Thoracic aorta (tissue), 2 donors: ENCODE results near the gene ATAD3A. TPM values are rescaled to one million over a fixed set of nuclear protein-coding genes. Genes with fewer than 3 reads are reported as not detected.
"Not testable (repeated sequence)": the region's sequence is repeated elsewhere in the genome, so short reads cannot be mapped to it uniquely, and the experiment has no call there.

Experiments used
- ATAC-seq: fragments of 150-250 bp; one replicate; pipeline ENCODE4 v1.8.0; 2017; ENCODE audit warnings: low read depth; ENCODE audit not compliant: insufficient number of reproducible peaks, low FRiP score
- DNase-seq: peaks from one replicate; pipeline ENCODE4 v3.0.0-alpha.2; 2020; ENCODE audit warnings: low spot score
- H3K27ac ChIP-seq, 2 donors: fragments of 200-600 bp; sonication (generic); 1 replicate in 1 of 2; 2 replicates in 1 of 2; pipeline ENCODE4 v1.5.1; 2016; ENCODE audit warnings: mild to moderate bottlenecking in 2 of 2, moderate library complexity in 2 of 2
- H3K27me3 ChIP-seq: fragments of 200-600 bp; sonication (generic); replicated peaks from 2 replicates; pipeline ENCODE4 v1.6.0; 2016; ENCODE audit warnings: mild to moderate bottlenecking; ENCODE audit not compliant: insufficient read depth
- H3K36me3 ChIP-seq: fragments of 200-600 bp; sonication (generic); one replicate; pipeline ENCODE4 v1.5.1; 2016
- H3K4me1 ChIP-seq, 2 donors: fragments of 200-600 bp; sonication (generic); 1 replicate in 1 of 2; 2 replicates in 1 of 2; pipeline versions ENCODE4 v1.5.1 to v1.6.0; 2016; ENCODE audit warnings: low read depth in 2 of 2, mild to moderate bottlenecking in 1 of 2; ENCODE audit not compliant: control insufficient read depth in 1 of 2
- H3K4me3 ChIP-seq: fragments of 200-600 bp; sonication (generic); 2 replicates; pipeline ENCODE4 v1.5.1; 2016; ENCODE audit warnings: mild to moderate bottlenecking
- H3K9me3 ChIP-seq: fragments of 200-600 bp; sonication (generic); 2 replicates; pipeline ENCODE4 v1.5.1; 2016
- CTCF ChIP-seq: fragments of 200-600 bp; sonication (generic); IDR thresholded peaks from one replicate; pipeline ENCODE4 v1.5.1; 2019; ENCODE audit warnings: antibody characterized with exemption
- total RNA-seq, 2 donors: library from RNA; depleted of rRNA; stranded (reverse); fragments of >200 nt; gene quantifications; one replicate each; pipeline versions ENCODE4 v1.1.0 to v1.2.3, GENCODE V29; 2016

ATAD3A gene
- total RNA-seq, 2 donors from 2014 or later, result 16.7 to 17.6 TPM

DNA sequence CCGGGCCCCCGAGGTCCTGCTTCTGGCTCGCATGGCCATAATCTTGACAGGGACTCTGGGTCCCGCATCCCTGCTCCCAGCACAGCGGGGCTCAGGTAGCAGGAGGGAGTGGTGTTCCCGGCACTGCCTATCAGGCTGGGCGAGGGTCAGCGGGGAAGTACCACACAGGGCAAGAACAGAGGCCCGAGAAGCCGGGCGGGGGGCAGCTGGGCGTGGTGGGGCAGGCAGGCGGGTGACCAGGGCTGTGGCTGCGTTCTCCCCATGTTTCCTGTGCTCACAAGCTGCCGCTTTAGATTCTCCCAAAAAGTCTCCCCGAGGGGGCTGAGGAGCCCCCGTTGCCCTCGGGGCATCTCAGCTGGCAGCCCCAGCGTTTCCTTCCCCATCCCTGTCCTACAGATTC lies 22.1 kb upstream of the ATAD3A start:
- DNase-seq, result no peak
- Histone ChIP-seq H3K9me3 (no peaks in the 10 kb centered on the region), H3K4me1 (no peaks in the 10 kb centered on the region), H3K4me3 (no peak overlapping the region), H3K36me3 (peaks cover 52% of the 10 kb centered on the region), H3K27me3 (no peaks in the 10 kb centered on the region), H3K27ac (no peak overlapping the region)
- ATAC-seq, result no peak
- TF ChIP-seq CTCF, result no peak

DNA sequence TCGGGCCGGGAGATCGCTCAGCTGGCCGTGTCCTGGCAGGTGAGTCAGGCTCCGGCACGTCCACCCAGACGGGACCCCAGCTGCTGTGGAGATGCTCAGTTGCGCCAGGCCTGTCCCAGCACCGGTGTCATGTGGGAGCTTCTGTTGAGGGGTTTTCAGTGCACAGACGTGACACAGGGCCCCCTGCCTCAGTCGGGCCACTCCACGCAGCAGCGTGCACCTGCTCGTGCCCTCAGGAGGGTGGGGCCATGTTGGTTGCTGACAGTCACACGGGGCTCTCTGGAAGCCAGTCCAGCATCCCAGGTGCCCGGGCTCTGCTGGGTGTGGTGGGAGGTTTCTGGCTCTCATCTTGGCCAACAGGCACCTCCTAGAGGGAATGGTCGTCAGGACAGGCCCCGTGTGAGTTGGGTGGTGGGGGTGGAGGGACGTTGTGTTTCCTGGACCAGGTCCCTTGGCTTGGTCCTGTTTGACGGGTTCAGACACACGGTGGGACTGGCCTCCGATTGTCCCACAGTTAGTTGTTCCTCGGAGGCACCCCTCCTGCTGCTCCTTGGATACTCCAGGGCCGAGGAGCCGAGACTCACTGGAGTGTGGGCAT lies 21.2 kb upstream of the ATAD3A start:
- ATAC-seq, result no peak
- H3K9me3 ChIP-seq, result no peaks in the 10 kb centered on the region
- H3K27ac ChIP-seq, result no peak overlapping the region
- no peaks in the 10 kb centered on the region for H3K4me1 ChIP-seq
- no peak overlapping the region for H3K4me3 ChIP-seq
- H3K36me3 ChIP-seq, result peaks cover 52% of the 10 kb centered on the region
- DNase-seq, result no peak
- H3K27me3 ChIP-seq, result no peaks in the 10 kb centered on the region
- TF ChIP-seq CTCF, result no peak

GRCh38 chr1:1491601-1492000 lies 20.4 kb upstream of the ATAD3A start:
- TF ChIP-seq CTCF, result no peak
- no peak for DNase-seq
- no peaks in the 10 kb centered on the region for H3K9me3 ChIP-seq
- ATAC-seq, result no peak
- H3K4me1 ChIP-seq, result no peaks in the 10 kb centered on the region
- peaks cover 49% of the 10 kb centered on the region for H3K36me3 ChIP-seq
- no peaks in the 10 kb centered on the region for H3K27me3 ChIP-seq
- no peak overlapping the region for H3K4me3 ChIP-seq
- H3K27ac ChIP-seq, result no peak overlapping the region

GRCh38 chr1:1494311-1494710 lies 17.7 kb upstream of the ATAD3A start:
- H3K27me3 ChIP-seq, H3K9me3 ChIP-seq, ATAC-seq, H3K4me3 ChIP-seq, H3K27ac ChIP-seq, H3K4me1 ChIP-seq, DNase-seq: not testable (repeated sequence)
- peaks cover 25% of the 10 kb centered on the region for H3K36me3 ChIP-seq

- not testable (repeated sequence) for H3K9me3 ChIP-seq, H3K27me3 ChIP-seq, H3K27ac ChIP-seq, H3K4me3 ChIP-seq, H3K4me1 ChIP-seq, ATAC-seq, DNase-seq
- H3K36me3 ChIP-seq, result peaks cover 17% of the 10 kb centered on the region
Observed at GRCh38 chr1:1495461-1495975, 16.4 kb upstream of the ATAD3A start.

DNA sequence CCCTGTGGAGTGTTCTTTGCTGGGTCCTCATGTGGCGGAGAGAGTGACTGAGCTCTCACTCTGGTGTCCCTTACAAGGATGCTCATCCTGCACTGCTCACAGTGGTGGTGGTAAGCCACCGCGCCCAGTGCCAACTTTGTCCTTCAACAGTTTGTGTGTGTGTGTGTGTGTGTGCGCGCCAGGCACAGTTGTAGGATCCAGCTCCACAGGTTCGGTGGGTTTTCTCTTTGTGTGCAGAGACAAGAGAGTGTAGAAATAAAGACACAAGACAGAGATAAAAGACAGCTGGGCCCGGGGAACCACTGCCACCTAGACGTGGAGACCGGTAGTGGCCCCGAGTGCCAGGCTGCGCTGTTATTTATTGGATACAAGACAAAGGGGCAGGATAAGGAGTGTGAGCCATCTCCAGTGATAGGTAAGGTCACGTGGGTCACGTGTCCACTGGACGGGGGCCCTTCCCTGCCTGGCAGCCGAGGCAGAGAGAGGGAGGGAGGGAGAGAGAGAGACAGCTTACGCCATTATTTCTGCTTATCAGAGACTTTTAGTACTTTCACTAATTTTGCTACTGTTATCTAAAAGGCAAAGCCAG lies 7.1 kb upstream of the ATAD3A start:
- H3K4me1 ChIP-seq, H3K27me3 ChIP-seq, H3K9me3 ChIP-seq, ATAC-seq, H3K36me3 ChIP-seq: not testable (repeated sequence)
- peak; percentile 50 for TF ChIP-seq CTCF
- peak; percentile 18 for DNase-seq
- Histone ChIP-seq H3K27ac (peak overlapping the region in 1 of 2 donors; percentile 55), H3K4me3 (peak overlapping the region; percentile 50)

DNA sequence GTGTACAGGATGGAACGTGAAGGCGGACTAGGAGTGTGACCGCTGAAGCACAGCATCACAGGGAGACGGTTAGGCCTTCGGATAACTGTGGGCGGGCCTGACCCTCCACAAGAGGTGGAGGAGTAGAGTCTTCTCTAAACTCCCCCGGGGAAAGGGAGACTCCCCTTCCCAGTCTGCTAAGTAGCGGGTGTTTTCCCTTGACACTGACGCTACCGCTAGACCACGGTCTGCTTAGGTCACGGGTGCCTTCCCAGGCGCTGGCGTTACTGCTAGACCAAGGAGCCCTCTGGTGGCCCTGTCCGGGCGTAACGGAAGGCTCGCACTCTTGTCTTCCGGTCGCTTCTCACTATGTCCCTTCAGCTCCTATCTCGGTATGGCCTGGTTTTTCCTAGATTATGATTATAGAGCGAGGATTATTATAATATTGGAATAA lies 6.6 kb upstream of the ATAD3A start:
- ATAC-seq, DNase-seq, H3K36me3 ChIP-seq, H3K27me3 ChIP-seq, H3K4me1 ChIP-seq, H3K9me3 ChIP-seq: not testable (repeated sequence)
- peak overlapping the region in 1 of 2 donors; percentile 55 for H3K27ac ChIP-seq
- H3K4me3 ChIP-seq, result peak overlapping the region; percentile 50

DNA sequence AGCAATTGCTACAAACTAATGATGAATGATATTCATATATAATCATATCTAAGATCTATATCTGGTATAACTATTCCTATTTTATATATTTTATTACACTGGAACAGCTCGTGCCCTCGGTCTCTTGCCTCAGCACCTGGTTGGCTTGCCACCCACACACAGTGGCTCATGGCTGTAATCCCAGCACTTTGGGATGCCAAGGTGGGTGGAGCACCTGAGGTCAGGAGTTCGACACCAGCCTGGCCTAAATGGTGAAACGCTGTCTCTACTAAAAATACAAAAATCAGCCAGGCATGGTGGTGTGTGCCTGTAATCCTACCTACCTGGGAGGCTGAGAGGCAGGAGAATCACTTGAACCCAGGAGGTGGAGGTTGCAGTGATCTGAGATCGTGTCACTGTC lies 6.2 kb upstream of the ATAD3A start:
- H3K4me1 ChIP-seq, H3K9me3 ChIP-seq, H3K36me3 ChIP-seq, H3K4me3 ChIP-seq, ATAC-seq, H3K27me3 ChIP-seq, DNase-seq: not testable (repeated sequence)
- H3K27ac ChIP-seq, result peak overlapping the region in 1 of 2 donors; percentile 55
